ENCODE measurements around the gene CCDC70.
A peak's percentile ranks its signal among the peaks of the same experiment; 100 is the strongest.

Gene CCDC70

DNA sequence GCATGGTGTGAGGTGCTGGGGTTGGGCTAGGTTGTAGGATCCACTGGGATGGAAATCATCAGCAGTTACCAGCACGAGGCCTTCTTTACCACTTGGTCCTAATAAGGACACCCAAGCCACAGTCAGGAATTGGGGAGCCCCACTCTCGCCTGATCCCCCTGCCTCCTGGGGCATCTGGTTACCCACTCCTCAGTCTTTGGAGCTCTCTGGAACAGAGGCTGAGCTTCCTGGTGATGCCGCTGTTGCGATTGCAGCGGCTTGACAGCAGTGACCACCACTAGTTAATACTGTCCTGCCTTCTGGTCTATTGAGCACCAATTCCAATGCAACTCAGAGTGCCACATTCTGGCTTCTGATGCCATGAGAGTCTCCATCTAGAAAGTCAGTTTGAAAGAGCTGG lies 30.2 kb upstream of the CCDC70 start:
- no peak for DNase-seq

DNA sequence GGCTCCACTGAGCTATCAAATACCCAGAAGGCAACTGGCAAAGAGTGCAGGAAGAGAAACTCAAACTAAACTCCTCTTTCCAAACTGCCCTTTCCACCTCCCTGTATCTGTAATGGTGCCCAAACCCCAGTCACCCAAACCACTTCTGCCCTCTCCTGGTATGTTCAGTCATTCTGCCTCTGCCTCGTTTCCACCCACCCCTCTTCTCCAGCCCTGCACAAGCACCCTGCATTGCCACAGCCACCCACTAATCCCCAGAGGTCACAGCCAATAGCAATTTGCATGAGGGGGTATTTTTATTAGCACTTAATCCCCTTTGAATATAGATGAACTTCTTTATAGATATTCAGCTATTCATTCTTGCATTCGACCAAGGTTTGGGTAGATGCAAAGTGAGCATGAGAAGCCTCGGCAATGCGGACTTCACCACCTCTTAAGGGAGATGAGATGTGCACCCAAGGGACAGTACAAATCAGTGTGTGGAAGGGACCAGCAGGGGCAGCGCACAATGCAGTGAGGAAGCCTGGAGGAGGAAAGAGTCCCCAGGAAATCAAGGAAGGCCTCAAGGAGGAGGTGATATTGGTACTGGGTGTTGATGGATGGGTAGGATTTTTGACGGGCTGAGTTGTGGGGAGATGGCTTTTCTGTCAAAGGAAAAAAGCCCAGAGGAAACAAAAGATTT lies 29.2 kb upstream of the CCDC70 start:
- peak; percentile 40 for DNase-seq

DNA sequence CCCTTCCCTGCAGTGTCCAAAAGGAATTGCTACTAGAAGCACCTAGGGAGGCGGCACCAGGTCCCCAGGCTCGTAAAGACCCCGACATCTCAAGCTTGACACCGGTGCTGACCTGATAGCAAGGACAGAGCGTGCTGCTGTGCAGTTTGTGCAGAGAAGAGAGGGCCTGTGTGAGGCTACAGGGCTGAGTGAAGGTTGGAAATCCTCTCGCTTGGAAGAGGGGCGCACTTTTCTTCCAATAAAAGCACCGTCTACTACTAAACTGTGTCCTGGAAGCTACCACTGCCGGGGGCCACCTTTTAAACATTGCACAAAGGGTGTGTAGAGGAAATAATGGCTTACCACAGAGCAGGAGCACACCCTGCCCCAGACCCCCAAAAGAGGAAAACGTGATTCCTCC lies 27.8 kb upstream of the CCDC70 start:
- no peak for DNase-seq

DNA sequence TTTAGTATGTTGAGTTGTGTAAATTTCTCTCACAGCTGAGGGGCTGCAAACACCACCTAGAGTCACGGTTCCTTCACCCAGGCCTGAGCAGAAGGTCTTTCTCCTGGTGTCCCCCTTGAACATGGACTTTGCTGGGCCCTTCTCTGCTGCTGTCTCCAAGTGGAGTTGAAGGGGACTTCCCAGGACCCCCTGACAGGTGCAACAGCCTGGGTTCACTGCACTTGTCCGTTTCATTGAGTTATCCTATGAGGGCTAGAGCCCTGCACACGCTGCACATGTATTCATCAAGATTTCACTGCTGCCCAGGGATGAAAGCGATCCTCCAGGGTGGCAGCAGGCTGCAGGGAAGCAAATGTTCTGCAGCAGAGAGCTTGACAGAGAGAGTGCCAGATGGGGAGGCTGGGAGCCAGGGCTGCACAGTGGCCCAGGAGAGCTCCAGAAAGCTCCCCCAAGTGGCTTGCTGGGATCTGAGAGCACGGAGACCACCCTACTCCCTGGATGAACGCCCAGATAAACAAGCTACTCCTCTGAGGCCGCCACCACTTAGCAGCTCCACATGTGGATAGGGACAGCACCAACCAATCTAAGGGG lies 27.1 kb upstream of the CCDC70 start:
- no peak for DNase-seq

DNA sequence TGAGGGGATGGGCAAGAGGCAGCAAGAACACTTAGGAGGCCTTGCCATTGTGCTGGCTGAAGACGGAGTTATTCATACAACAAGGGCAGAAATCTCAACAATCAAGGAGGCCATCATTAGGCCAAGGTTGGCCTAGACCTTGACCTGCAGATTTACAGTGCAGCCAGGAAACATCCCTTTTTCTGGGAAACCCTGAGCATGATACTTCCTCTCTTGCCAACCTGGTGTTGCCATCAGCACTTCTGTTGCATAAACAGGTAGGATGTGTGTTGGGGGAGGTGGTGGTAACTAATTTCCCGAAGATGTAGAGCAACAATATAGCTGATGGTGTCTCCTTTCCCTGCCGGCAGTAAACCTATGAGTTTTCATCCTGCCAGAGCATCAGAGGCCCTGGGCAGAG lies 24.8 kb upstream of the CCDC70 start:
- no peak for DNase-seq

DNA sequence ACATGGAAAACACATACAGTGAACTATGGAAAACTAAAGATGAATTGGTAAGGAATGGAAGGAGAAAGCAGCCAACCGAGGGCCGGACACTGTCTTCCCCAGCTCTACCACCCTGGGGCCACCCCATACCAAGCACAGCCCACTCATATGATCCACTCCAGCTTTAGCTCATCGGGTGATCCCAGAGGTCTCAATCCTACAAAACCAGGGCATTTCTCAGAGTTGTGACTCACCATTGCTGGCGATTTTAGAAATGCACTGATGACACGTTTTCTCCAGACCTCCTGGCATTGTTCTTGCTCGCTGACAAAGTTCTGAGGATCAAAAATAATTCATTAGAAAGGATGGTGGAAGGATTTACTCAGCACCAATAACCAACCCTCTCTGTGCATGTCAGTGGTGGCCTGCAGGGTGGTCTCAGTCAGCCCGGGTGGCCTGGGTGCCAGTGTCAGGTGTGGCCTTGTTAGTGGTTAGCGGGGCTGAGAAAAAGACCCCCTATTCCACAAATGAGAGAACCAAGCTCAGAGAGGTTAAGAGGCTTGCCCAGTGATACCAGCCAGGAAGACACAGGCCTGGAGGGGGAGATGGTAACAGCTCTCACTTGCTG lies 23.4 kb upstream of the CCDC70 start:
- no peak for DNase-seq

DNA sequence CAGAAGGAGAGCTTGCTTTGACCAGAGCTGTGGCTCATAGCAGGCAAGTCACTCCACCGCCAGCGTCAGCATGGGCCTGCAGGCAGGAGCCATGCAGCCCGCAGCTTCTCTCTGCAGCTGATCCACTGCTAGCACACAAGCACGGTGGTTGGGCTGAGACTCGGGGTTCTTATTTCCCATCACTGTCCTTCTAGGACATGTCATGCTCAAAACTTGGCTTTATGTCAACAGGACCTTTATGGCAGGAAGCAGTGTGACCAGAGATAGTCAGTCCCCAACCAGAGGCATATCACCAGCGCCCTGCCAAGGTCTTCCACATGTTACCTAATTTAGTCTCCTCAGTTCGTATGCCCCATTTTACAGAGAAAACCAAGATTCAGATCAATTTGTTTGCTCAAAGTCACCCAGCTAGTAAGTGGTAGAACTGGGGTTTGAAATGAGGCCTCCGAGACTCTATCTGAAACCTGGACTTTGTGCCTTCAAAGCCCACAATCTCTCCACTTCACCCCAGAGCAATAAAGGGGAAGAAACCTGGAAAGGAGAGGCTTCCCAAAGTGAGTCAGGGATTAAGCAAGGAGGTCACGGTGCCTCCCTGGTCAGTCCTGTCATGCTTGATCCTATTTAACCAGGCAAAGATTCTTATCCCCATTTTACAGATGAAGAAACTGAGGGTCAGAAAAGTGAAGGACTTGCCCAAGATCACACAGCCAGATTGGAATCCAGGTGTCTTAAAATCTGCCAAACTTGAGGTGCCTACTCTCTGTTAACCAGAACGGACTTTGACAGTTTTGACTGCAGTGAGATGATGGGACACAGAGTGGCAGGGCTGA lies 21.8 kb upstream of the CCDC70 start:
- no peak for DNase-seq

DNA sequence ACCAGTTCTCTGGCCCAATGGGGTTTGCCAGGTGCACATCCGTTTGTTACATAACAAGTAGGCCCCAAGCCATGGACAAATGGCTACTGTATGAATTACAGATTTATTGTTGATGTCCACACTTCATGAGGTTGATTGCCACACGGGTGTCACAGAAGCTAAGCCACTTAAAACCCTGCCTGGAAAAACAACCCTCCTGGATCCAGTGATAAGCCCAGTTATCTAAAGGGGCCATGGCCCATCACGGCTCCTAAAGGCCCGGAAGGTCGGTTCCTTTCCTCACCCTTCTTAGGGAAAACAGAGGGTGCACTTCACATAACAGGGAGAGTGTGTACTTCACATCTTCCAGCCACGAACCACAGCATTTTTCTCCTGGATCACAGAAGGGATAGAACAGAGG lies 20.9 kb upstream of the CCDC70 start:
- DNase-seq: no peak

DNA sequence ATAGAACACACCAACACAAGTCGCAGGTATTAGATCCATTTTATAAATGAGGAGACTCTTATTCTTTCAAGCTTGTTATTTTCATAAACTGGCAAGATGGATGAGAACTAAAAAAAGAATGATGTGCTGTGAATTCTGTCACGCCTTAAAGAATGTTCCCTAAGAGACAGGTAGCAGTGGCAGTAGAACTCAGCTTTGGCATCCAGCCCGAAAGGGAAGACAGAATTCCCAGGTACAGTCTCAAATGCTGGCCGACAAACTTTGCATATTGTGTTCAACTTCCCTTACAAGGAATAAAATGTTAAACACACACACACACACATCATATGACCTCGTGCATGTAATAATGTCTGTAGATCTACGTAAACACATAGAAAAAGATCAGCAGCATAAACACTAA lies 20.0 kb upstream of the CCDC70 start:
- no peak for DNase-seq

DNA sequence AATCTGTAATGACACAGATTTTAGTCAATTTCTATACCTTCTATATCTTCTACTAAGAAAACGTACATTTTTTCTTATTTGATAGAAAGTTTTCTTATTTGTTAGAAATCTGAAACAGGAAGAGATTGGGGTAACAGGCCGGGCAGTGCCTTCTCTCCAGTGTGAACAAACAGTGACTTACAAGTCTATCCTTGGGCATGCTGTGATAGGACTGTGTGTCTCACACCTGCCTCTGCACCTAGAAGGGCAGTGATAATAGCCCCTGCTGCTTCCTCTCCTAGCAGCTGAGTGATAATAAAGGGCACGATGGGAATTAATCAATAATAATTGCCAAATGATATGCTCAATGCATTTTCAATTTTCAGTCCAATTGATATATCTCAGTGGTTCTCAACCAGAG lies 18.2 kb upstream of the CCDC70 start:
- DNase-seq: no peak

DNA sequence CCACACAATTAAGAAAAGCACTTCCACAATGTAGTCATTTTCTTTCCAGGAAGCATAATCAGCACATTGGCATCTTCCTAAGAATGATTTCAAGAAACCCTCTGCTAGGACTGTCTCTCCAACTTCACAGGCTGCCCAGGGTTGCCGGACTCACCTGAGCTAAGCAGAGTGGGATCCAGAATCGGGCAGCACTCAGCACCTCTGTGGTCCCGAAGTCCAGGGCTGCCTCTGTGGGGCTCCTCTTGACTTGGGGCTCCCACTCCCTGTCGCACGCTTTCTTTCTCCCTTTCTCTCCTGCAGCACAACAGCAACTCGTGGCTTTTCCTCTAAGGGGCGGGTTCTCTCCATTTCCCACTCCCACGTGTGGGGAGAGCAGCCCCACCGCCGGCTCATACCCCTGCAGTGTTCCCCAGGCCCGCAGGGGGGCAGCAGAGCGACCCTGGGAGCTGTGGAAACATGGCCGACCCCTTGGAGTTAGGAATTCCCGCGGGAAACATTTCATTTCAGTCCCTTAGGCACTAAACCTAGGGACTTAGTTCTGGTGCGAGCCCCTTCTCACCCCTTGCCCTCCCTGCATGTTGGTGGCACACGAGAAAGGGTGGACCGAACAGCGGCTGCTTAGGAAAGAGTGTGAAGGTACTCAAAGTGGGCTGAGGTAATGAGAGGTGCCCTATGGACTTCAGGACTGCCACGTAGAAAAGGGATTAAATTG lies 16.8 kb upstream of the CCDC70 start, which contains the start of gene TMEM272:
Gene TMEM272, minus strand, starts transcription at position 316 of the 712 bp plus-strand sequence. CDS start 6,647 bp downstream, outside the sequence.
- peak; percentile 24 for DNase-seq

DNA sequence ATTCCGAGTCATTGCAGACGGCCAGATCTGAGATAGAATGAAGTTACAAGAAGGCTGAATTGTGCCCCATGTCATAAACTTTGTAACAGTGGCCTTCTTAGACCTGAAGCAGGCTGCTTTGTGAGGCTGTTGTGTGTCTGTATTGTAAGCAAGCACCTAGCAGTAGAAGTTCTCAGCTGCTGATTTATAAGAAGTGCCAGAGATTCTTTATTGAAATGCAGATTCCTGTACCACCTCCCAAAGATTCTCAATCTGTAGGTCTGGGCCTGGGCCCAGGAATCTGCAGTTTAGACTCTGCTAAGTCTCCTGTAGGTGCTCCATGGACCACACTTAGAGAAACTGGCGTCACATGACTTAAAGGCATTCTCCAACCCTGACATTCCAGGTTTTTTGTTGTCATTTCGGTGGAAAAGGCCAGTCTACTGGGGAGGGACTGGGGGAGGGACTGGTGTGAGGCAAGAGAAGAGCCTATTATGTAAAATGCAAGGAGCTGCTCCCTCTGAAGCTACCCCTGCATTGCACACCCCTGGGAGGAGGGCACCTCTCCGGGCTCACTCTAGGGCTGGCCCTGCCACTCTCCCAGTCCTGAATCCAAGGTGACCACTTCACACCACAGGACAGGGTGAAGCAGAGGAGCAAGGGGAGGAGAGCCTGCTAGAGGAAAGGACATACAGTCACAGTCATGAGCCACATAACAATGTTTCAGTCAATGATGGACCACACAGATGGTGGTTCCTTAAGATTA lies 16.0 kb upstream of the CCDC70 start:
- no peak for DNase-seq

DNA sequence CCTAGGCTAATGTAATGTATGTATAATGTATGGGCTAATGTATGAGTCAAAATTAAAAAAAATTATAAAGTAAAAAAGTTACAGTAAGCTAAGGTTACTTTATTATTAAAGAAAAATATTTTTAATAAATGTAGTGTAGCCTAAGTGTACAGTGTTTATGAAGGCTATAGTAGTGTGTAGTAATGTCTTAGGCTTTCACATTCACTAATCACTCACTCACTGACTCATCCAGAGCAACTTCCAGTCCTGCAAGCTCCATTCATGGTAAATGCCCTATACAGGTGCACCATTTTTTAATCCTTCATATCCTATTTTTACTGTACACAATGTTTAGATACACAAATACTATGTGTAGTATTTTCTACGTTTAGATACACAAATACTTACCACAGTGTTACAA lies 15.0 kb upstream of the CCDC70 start:
- DNase-seq: no peak

DNA sequence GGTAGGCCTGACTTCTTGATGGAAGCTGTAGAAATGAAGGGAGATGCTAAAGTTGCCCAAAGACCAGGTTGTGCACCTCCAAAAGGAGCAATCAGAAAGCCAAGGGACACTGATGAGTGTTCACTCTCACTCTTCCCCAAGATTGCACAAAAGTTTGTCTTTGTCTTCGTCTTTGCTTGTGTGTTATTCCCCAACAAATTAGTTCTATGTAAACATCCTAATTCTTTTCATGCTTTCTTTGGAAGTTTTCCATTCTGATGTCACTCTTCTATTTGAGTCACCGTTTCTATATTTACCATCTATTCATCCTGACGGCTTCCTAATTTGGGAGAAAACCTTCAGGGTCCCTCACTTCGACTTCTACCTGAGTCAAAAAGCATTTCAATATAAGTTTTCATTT lies 13.1 kb upstream of the CCDC70 start:
- DNase-seq: no peak

DNA sequence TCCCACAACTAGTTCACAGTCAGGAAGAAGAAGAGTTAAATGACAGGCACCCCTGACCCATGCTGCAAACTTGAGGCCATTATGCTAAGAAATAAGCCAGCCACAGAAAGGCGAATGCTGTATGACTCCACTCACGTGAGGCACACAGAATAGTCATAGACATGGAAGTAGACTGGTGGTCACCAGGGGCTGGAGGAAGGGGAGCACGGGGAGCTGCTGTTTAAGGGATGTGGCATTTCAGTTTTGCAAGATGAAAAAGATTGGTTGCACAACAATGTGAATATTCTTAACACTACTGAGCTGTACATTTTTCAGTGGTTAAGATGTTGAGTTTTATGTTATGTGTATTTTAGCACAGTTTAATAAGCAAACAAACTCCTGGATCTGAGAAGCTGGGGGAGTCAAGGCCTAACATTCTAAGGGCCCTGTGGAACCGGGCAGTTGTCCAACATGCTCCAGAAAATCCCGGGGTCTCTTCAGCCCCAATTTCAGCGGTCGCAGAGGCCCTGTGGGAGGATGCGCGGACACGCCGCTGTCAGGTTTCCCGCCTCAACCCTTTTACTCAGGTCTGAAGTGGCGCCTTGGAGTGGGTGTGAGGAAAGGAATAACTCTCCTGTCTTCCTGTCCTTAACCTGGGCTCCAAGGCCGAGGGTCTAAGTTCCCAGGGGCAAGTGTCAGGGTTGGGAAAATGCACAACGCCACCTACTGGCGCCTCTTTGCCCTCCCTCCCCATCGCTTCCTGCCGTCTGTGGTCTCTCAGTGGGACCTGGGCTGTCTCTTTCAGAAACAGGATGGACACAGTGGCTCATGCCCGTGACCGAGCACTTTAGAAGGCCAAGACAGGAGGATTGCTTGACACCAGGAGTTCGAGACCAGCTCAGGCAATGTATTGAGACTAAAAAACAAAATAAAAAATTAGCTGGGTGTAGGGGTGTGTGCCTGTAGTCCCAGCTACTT lies 12.3 kb upstream of the CCDC70 start:
- DNase-seq: no peak

DNA sequence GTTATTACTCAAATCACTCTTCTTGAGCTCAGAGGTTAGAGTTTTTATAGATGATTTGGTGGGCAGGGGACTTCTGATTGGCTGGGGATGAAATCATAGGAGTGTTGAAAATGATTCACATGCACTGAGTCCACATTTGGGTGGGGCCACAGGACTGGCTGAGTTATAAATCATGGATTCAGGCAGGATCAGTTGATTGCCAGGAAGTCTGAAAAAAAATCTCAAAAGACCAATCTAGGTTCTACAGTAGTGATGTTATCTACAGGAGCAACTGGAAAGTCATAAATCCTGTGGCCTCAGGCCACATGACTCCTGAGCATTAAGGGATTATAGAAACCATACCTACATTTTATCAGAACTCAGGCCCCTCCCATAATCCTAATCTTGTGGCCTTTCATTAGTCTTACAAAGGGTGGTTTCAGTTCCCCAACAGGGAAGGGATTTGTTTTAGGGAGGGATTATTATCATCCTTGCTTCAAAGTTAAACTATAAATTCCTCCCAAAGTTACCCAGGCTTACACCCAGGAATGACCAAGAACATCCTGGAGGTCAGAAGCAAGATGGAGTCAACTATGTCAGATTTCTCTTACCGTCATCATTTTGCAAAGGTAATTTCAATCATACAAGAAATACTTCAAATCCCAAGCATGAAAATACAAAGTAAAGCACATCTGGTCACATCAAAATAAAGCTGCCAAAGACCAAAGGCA lies 5.6 kb upstream of the CCDC70 start:
- DNase-seq: no peak

DNA sequence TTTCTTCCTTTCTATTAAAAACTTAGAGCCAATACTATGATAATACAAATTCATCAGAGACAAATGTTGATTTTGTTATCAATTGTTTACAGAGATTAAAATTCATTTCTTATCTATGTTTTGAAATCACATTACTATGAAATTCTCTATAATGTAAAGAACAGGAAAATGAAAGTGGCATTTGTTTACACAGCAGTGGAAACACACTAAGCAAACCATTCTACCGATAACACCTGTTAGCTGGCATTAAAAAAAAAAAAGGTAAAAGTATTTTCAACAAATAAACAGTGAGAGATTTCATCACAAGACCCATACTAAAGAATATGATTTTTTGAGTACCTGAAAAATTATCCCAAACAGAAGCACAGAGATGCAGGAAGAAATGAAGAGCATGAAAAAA lies 4.8 kb upstream of the CCDC70 start:
- no peak for DNase-seq

DNA sequence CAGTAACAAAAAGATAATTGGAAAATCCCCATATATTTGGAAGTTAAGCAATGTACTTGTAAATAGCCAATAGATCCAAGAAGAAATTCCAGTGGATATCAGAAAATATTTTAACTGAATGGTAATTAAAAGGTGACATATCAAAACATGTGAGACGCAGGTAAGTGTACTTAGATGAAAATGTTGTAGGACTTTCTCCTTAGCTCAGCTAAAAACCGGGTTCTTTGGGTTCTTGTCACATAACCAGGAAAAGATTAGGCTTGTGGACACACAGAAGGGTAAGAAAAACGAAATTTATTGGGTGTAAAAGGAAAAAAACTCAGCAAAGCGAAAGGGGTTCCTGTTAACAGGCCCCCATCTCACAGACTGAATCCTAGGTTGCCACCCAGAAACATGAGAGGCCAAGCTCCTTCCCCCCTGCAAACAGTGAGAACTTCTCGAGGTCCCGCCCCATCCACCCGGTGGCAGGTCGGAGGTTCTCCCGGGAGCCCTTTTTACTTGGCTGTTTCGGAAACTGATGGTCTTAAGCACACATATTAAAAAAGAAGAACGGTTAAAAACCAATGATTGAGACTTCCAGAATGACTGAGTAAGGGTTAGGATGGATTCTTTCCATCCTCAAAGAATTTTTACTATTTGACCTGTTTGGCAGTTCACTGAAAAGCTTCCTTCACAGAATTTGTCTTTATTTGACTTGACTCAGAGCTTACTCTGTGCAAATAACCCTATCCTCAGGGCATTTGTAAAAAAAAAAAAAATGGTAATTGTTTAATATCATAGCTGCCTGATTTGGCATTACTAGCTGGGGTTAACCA lies 3.1 kb upstream of the CCDC70 start:
- DNase-seq: no peak

DNA sequence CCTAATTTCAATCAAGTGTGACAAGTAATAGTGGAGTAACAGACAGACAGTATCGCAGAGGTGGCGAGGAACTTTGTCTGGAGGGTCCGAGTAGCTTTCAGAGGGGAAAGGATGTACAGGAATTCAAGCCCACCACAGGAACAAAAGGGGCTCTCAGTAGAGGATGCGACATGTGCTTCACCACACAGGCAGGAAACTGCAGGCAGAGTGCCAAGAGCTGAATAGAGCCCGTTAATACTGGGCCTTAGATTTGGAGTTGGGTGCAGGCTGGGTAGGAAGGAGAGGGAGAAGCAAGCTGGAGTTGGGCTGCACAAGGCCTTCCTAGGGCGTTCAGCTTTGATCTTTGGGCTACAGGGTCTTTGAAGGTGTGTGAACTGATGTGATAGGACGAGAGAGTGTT lies 1.2 kb downstream of the CCDC70 start:
- no peak for DNase-seq
